Fibroblast of lung (primary cell): ENCODE data around the gene DSC3. TPM values are rescaled to one million over a fixed set of nuclear protein-coding genes. Genes with fewer than 3 reads are reported as not detected.

ENCODE experiments used
- DNase-seq, 2 donors: peaks; one replicate each; pipeline versions ENCODE4 v3.0.0 to v3.0.0-alpha.2; 2010; ENCODE audit warnings: low read depth in 2 of 2
- H2AFZ ChIP-seq: 2 replicates; pipeline ENCODE4 v1.5.1; 2012; ENCODE audit warnings: low read length, control low read depth, inconsistent platforms
- H3K27ac ChIP-seq: 2 replicates; pipeline ENCODE4 v1.5.1; 2011; ENCODE audit warnings: low read length, control low read depth; ENCODE audit not compliant: insufficient read depth
- H3K27me3 ChIP-seq: 2 replicates; pipeline ENCODE4 v1.5.1; 2011; ENCODE audit warnings: mild to moderate bottlenecking, low read length; ENCODE audit not compliant: control insufficient read depth, insufficient read depth
- H3K36me3 ChIP-seq: 2 replicates; pipeline ENCODE4 v1.5.1; 2011; ENCODE audit warnings: low read length; ENCODE audit not compliant: control insufficient read depth, insufficient read depth
- H3K4me1 ChIP-seq: 2 replicates; pipeline ENCODE4 v1.5.1; 2011; ENCODE audit warnings: low read length; ENCODE audit not compliant: control insufficient read depth, insufficient read depth; ENCODE audit errors: extremely low read depth
- H3K4me2 ChIP-seq: 2 replicates; pipeline ENCODE4 v1.5.1; 2011; ENCODE audit warnings: low read length, control low read depth; ENCODE audit not compliant: insufficient read depth; ENCODE audit errors: extremely low read depth
- H3K4me3 ChIP-seq, 4 experiments: fragments of 200-600 bp in 1 of 4; sonication (generic) in 1 of 4; replicated peaks in 1 of 4; 2 replicates each; pipeline ENCODE4 v1.5.1; 2011 to 2016; ENCODE audit warnings: low read length in 4 of 4, low read depth in 3 of 4, mild to moderate bottlenecking in 3 of 4, control low read depth in 2 of 4, inconsistent platforms in 1 of 4, mixed read lengths in 1 of 4; ENCODE audit not compliant: insufficient read depth in 1 of 4; ENCODE audit errors: control extremely low read depth in 1 of 4
- H3K79me2 ChIP-seq: 2 replicates; pipeline ENCODE4 v1.5.1; 2012; ENCODE audit warnings: mild to moderate bottlenecking, low read length, inconsistent platforms; ENCODE audit not compliant: control insufficient read depth, insufficient read depth
- H3K9ac ChIP-seq: 2 replicates; pipeline ENCODE4 v1.5.1; 2011; ENCODE audit warnings: mild to moderate bottlenecking, low read length, control low read depth; ENCODE audit not compliant: insufficient read depth
- H3K9me3 ChIP-seq: 2 replicates; pipeline ENCODE4 v1.5.1; 2012; ENCODE audit warnings: low read depth, low read length; ENCODE audit not compliant: control insufficient read depth, insufficient read depth
- H4K20me1 ChIP-seq: 2 replicates; pipeline ENCODE4 v1.5.1; 2011; ENCODE audit warnings: low read length; ENCODE audit not compliant: control insufficient read depth, insufficient read depth; ENCODE audit errors: extremely low read depth
- EZH2 ChIP-seq: IDR thresholded peaks from 2 replicates; pipeline ENCODE4 v1.5.1; 2012; ENCODE audit warnings: low read length, control low read depth, mild to moderate bottlenecking; ENCODE audit errors: missing control alignments
- polyA minus RNA-seq: library from RNA; depleted of rRNA, polyadenylated mRNA; stranded (reverse); fragments of >200 nt; gene quantifications from 2 replicates; pipeline ENCODE4 v1.2.3, GENCODE V29; 2011; ENCODE audit warnings: low replicate concordance
- polyA plus RNA-seq, 2 donors: library from polyadenylated mRNA; depleted of rRNA in 1 of 2; stranded (reverse) in 1 of 2; unstranded in 1 of 2; fragments of >200 nt; gene quantifications; 2 replicates each; pipeline ENCODE4 v1.2.1, GENCODE V29; 2011 to 2012; ENCODE audit warnings: missing spikeins in 1 of 2
- total RNA-seq: library from RNA; depleted of rRNA; stranded (reverse); fragments of >200 nt; gene quantifications from 2 replicates; pipeline ENCODE4 v1.2.1, GENCODE V29; 2014
- TF ChIP-seq, protein P1 (sequence below), 2 donors: IDR thresholded peaks in 1 of 2; conservative IDR thresholded peaks in 1 of 2; 1 replicate in 1 of 2; 2 replicates in 1 of 2; pipeline ENCODE4 v1.5.1; 2011 to 2012; ENCODE audit warnings: low read length in 2 of 2, control low read depth in 1 of 2, inconsistent platforms in 1 of 2, low read depth in 1 of 2, mild to moderate bottlenecking in 1 of 2

DSC3 gene
- total RNA-seq (under 0.01 and 0.17 TPM in 2 replicates), polyA plus RNA-seq (0.01 and 0.02 TPM in 2 replicates), polyA minus RNA-seq (not detected in 2 replicates)
- polyA plus RNA-seq (2012) = 0.10 TPM in 1 of 2 replicates, not detected in the other

- Histone ChIP-seq H4K20me1 (no peaks in the 10 kb centered on the region), H3K36me3 (no peaks in the 10 kb centered on the region), H3K27ac (no peak within 1 kb of the TSS), H3K4me3 (peak within 1 kb of the TSS in 1 of 4 experiments; percentile 27), H3K4me1 (no peaks in the 10 kb centered on the region), H3K27me3 (no peaks in the 10 kb centered on the region), H3K4me2 (no peak within 1 kb of the TSS), H3K79me2 (no peaks in the 10 kb centered on the region), H2AFZ (no peak within 1 kb of the TSS), H3K9me3 (no peaks in the 10 kb centered on the region), H3K9ac (no peak within 1 kb of the TSS)
- peak; percentile 18 to 34 for DNase-seq
- TF ChIP-seq, protein P1, sequence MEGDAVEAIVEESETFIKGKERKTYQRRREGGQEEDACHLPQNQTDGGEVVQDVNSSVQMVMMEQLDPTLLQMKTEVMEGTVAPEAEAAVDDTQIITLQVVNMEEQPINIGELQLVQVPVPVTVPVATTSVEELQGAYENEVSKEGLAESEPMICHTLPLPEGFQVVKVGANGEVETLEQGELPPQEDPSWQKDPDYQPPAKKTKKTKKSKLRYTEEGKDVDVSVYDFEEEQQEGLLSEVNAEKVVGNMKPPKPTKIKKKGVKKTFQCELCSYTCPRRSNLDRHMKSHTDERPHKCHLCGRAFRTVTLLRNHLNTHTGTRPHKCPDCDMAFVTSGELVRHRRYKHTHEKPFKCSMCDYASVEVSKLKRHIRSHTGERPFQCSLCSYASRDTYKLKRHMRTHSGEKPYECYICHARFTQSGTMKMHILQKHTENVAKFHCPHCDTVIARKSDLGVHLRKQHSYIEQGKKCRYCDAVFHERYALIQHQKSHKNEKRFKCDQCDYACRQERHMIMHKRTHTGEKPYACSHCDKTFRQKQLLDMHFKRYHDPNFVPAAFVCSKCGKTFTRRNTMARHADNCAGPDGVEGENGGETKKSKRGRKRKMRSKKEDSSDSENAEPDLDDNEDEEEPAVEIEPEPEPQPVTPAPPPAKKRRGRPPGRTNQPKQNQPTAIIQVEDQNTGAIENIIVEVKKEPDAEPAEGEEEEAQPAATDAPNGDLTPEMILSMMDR (conservative IDR thresholded peaks at IDR 0.05 in 1 of 2, IDR thresholded peaks at IDR 0.05 in 1 of 2; ENCODE audit: low read depth in 1 of 2, low read length in 2 of 2) = no peak
Observed at GRCh38 chr18:31042406-31043181, at the start of gene DSC3. Gene DSC3 (minus strand): TSS chr18:31042742. CDS start chr18:31042660, 82 bp downstream.

GRCh38 chr18:31091350-31091749, 48.8 kb upstream of the DSC3 start:
- H3K27me3 ChIP-seq = no peaks in the 10 kb centered on the region
- no peak for DNase-seq
- TF ChIP-seq EZH2 = no peak
- TF ChIP-seq, protein P1 (conservative IDR thresholded peaks at IDR 0.05 in 1 of 2, IDR thresholded peaks at IDR 0.05 in 1 of 2; ENCODE audit: low read depth in 1 of 2, low read length in 2 of 2) = no peak
- no peaks in the 10 kb centered on the region for H3K79me2 ChIP-seq
- H4K20me1 ChIP-seq = no peaks in the 10 kb centered on the region
- no peak overlapping the region for H3K9ac ChIP-seq
- H3K36me3 ChIP-seq = no peaks in the 10 kb centered on the region
- no peak overlapping the region for H3K4me3 ChIP-seq
- H3K4me2 ChIP-seq = no peak overlapping the region
- no peaks in the 10 kb centered on the region for H3K9me3 ChIP-seq
- H3K27ac ChIP-seq = no peak overlapping the region
- H3K4me1 ChIP-seq = no peaks in the 10 kb centered on the region
- no peak overlapping the region for H2AFZ ChIP-seq

- Histone ChIP-seq H3K79me2 (no peaks in the 10 kb centered on the region), H3K4me3 (no peak overlapping the region), H3K27me3 (no peaks in the 10 kb centered on the region), H3K36me3 (no peaks in the 10 kb centered on the region), H4K20me1 (no peaks in the 10 kb centered on the region), H3K9me3 (no peaks in the 10 kb centered on the region), H3K27ac (no peak overlapping the region), H3K4me1 (no peaks in the 10 kb centered on the region), H3K4me2 (no peak overlapping the region), H2AFZ (no peak overlapping the region), H3K9ac (no peak overlapping the region)
- no peak for DNase-seq
- no peak for TF ChIP-seq EZH2
- TF ChIP-seq, protein P1 (conservative IDR thresholded peaks at IDR 0.05 in 1 of 2, IDR thresholded peaks at IDR 0.05 in 1 of 2; ENCODE audit: low read depth in 1 of 2, low read length in 2 of 2) = no peak
Observed at GRCh38 chr18:31088532-31088931, 46.0 kb upstream of the DSC3 start.
